H1 (cell line): ENCODE measurements around the gene NDUFAF8.

Experiments used
- CTCF ChIP-seq, 3 experiments: IDR thresholded peaks; 1 replicate in 2 of 3; 2 replicates in 1 of 3; pipeline versions ENCODE4 v1.5.1 to v1.6.1; 2011; ENCODE audit warnings: low read length in 3 of 3, mild to moderate bottlenecking in 3 of 3, inconsistent platforms in 2 of 3, low read depth in 1 of 3, moderate library complexity in 1 of 3; ENCODE audit not compliant: insufficient read depth in 1 of 3; ENCODE audit errors: control extremely low read depth in 1 of 3
- GABPA ChIP-seq: IDR thresholded peaks from 2 replicates; pipeline ENCODE4 v1.6.1; 2011; ENCODE audit warnings: mild to moderate bottlenecking, low read length, moderate library complexity, borderline replicate concordance; ENCODE audit not compliant: insufficient read depth
- JUND ChIP-seq: IDR thresholded peaks from 2 replicates; pipeline ENCODE4 v1.6.1; 2011; ENCODE audit warnings: mild to moderate bottlenecking, improper control_type of control experiment, low read length
- NANOG ChIP-seq: IDR thresholded peaks from 2 replicates; pipeline ENCODE4 v1.6.1; 2011; ENCODE audit warnings: low read length, low read depth, mild to moderate bottlenecking, inconsistent platforms; ENCODE audit not compliant: insufficient read depth, poor library complexity, severe bottlenecking
- POLR2A ChIP-seq, 2 experiments: IDR thresholded peaks; 1 replicate in 1 of 2; 2 replicates in 1 of 2; pipeline ENCODE4 v1.6.1; 2011; ENCODE audit warnings: low read depth in 2 of 2, low read length in 2 of 2, mild to moderate bottlenecking in 2 of 2; ENCODE audit errors: control extremely low read depth in 1 of 2
- POLR2AphosphoS5 ChIP-seq: IDR thresholded peaks from 2 replicates; pipeline ENCODE4 v1.6.1; 2011; ENCODE audit warnings: low read depth, low read length
- RAD21 ChIP-seq, 2 experiments: IDR thresholded peaks in 1 of 2; conservative IDR thresholded peaks in 1 of 2; 2 replicates each; pipeline ENCODE4 v1.6.1; 2011; ENCODE audit warnings: low read depth in 2 of 2, low read length in 2 of 2, improper control_type of control experiment in 1 of 2, inconsistent platforms in 1 of 2, mild to moderate bottlenecking in 1 of 2, moderate library complexity in 1 of 2
- SUZ12 ChIP-seq: fragments of 200-600 bp; sonication (generic); IDR thresholded peaks from 2 replicates; pipeline ENCODE4 v1.6.1; 2012; ENCODE audit warnings: mild to moderate bottlenecking, inconsistent platforms, low read length, moderate library complexity, mixed read lengths
- USF2 ChIP-seq: IDR thresholded peaks from 2 replicates; pipeline ENCODE4 v1.6.1; 2011; ENCODE audit warnings: low read length, improper control_type of control experiment
- YY1 ChIP-seq: IDR thresholded peaks from 2 replicates; pipeline ENCODE4 v1.6.1; 2011; ENCODE audit warnings: low read depth, mild to moderate bottlenecking, low read length

- TF ChIP-seq NANOG (no peak), USF2 (no peak), POLR2A (IDR thresholded peaks at IDR 0.05; ENCODE audit: control extremely low read depth in 1 of 2, low read depth in 2 of 2, low read length in 2 of 2) (no peak), RAD21 (IDR thresholded peaks at IDR 0.05 in 1 of 2, conservative IDR thresholded peaks at IDR 0.05 in 1 of 2; ENCODE audit: low read depth in 2 of 2, low read length in 2 of 2) (no peak), GABPA (no peak), SUZ12 (no peak), YY1 (no peak), JUND (no peak), POLR2AphosphoS5 (no peak), CTCF (IDR thresholded peaks at IDR 0.05; ENCODE audit: control extremely low read depth in 1 of 3, insufficient read depth in 1 of 3, low read depth in 1 of 3, low read length in 3 of 3) (no peak)
These were observed 41.2 kb upstream of the NDUFAF8 start for GRCh38 chr17:81197831-81198490.
